NAMALWA (cell line): ENCODE results near the gene ZDHHC18.
"Not testable (repeated sequence)": the region's sequence is repeated elsewhere in the genome, so short reads cannot be mapped to it uniquely, and the experiment has no call there.

Experiments used
- DNase-seq: peaks from one replicate; pipeline ENCODE4 v3.0.0-alpha.2; 2015; ENCODE audit warnings: low spot score

ZDHHC18 gene

GRCh38 chr1:26858891-26859640 lies 32.6 kb downstream of the ZDHHC18 start:
- no peak for DNase-seq

GRCh38 chr1:26861286-26861701 lies 34.8 kb downstream of the ZDHHC18 start:
- no peak for DNase-seq

- DNase-seq = no peak
Measured at GRCh38 chr1:26861889-26862378, 35.4 kb downstream of the ZDHHC18 start.

GRCh38 chr1:26862781-26863684 lies 36.5 kb downstream of the ZDHHC18 start, which contains the start of gene SFN:
Gene SFN, plus strand, starts transcription at chr1:26863149. Its CDS starts 64 bp downstream, at chr1:26863213.
- peak; percentile 59 for DNase-seq

- DNase-seq = no peak
Measured at GRCh38 chr1:26863685-26864077, 37.2 kb downstream of the ZDHHC18 start.

GRCh38 chr1:26864610-26865480 lies 38.4 kb downstream of the ZDHHC18 start:
- DNase-seq = peak; percentile 98

- not testable (repeated sequence) for DNase-seq
Measured at GRCh38 chr1:26873097-26873496, 46.6 kb downstream of the ZDHHC18 start.

- DNase-seq = no peak
Measured at GRCh38 chr1:26874896-26875295, 48.4 kb downstream of the ZDHHC18 start.

GRCh38 chr1:26877326-26877725 lies 50.8 kb downstream of the ZDHHC18 start:
- DNase-seq = no peak

GRCh38 chr1:26879793-26880192 lies 53.3 kb downstream of the ZDHHC18 start:
- DNase-seq = no peak

GRCh38 chr1:26881611-26882010 lies 55.1 kb downstream of the ZDHHC18 start:
- DNase-seq = not testable (repeated sequence)

GRCh38 chr1:26882696-26883463 lies 56.4 kb downstream of the ZDHHC18 start:
- no peak for DNase-seq

- DNase-seq = peak; percentile 68
Measured at GRCh38 chr1:26887125-26887524, 60.6 kb downstream of the ZDHHC18 start.

GRCh38 chr1:26888231-26888630 lies 61.7 kb downstream of the ZDHHC18 start:
- DNase-seq = no peak

- peak; percentile 89 for DNase-seq
Measured at GRCh38 chr1:26889551-26890466, 63.3 kb downstream of the ZDHHC18 start, which contains the start of gene GPN2. Gene GPN2, minus strand, starts transcription at chr1:26890283. Its CDS starts 187 bp downstream, at chr1:26890096.

GRCh38 chr1:26890467-26890796 lies 63.9 kb downstream of the ZDHHC18 start:
- DNase-seq = no peak

- no peak for DNase-seq
Measured at GRCh38 chr1:26894263-26894662, 67.8 kb downstream of the ZDHHC18 start.

- DNase-seq = no peak
Measured at GRCh38 chr1:26897351-26897750, 70.9 kb downstream of the ZDHHC18 start.

- peak; percentile 93 for DNase-seq
Measured at GRCh38 chr1:26900001-26900814, 73.7 kb downstream of the ZDHHC18 start, which contains the start of gene GPATCH3. Gene GPATCH3, minus strand, starts transcription at chr1:26900467. Its CDS starts 25 bp downstream, at chr1:26900442.
